GM23338 (cell line): ENCODE measurements around the gene TENT4A. TPM values are rescaled to one million over a fixed set of nuclear protein-coding genes. Genes with fewer than 3 reads are reported as not detected.

Experiments used
- ATAC-seq: fragments of 200-7000 bp; cut with Tn5 transposase; 3 replicates; pipeline ENCODE4 v1.9.1; 2020
- DNase-seq: peaks from one replicate; pipeline ENCODE4 v3.0.0-alpha.2; 2015; ENCODE audit warnings: low spot score
- H2AFZ ChIP-seq: fragments of 200-600 bp; sonication (generic); 2 replicates; pipeline ENCODE4 v1.8.0; 2016; ENCODE audit warnings: antibody characterized with exemption, mild to moderate bottlenecking, moderate library complexity
- H3F3A ChIP-seq: fragments of 200-600 bp; sonication (generic); replicated peaks from 2 replicates; pipeline ENCODE4 v1.8.0; 2017; ENCODE audit warnings: antibody characterized with exemption, mixed run types, low read depth
- H3K27ac ChIP-seq: fragments of 200-600 bp; sonication (generic); 2 replicates; pipeline ENCODE4 v1.6.1; 2016; ENCODE audit warnings: low read depth
- H3K27me3 ChIP-seq: fragments of 200-600 bp; sonication (generic); 2 replicates; pipeline ENCODE4 v1.8.0; 2016; ENCODE audit warnings: mild to moderate bottlenecking, mixed run types, moderate library complexity; ENCODE audit not compliant: insufficient read depth
- H3K36me3 ChIP-seq: fragments of 200-600 bp; sonication (generic); 2 replicates; pipeline ENCODE4 v1.8.0; 2016; ENCODE audit warnings: mild to moderate bottlenecking; ENCODE audit not compliant: insufficient read depth
- H3K4me1 ChIP-seq: fragments of 200-600 bp; sonication (generic); 2 replicates; pipeline ENCODE4 v1.8.0; 2016; ENCODE audit warnings: mild to moderate bottlenecking, moderate library complexity; ENCODE audit not compliant: insufficient read depth
- H3K4me2 ChIP-seq: fragments of 200-600 bp; sonication (generic); 2 replicates; pipeline ENCODE4 v1.7.1; 2017; ENCODE audit warnings: mixed run types
- H3K4me3 ChIP-seq: fragments of 200-600 bp; sonication (generic); 2 replicates; pipeline ENCODE4 v1.6.1; 2016; ENCODE audit warnings: mixed run types
- H3K79me2 ChIP-seq: fragments of 200-600 bp; sonication (generic); replicated peaks from 2 replicates; pipeline ENCODE4 v1.8.0; 2017; ENCODE audit warnings: mild to moderate bottlenecking; ENCODE audit not compliant: insufficient read depth
- H3K9me2 ChIP-seq: fragments of 200-600 bp; sonication (generic); 2 replicates; pipeline ENCODE4 v1.8.0; 2017; ENCODE audit not compliant: insufficient read depth
- H4K20me1 ChIP-seq: fragments of 200-600 bp; sonication (generic); replicated peaks from 2 replicates; pipeline ENCODE4 v1.8.0; 2017; ENCODE audit warnings: mild to moderate bottlenecking; ENCODE audit not compliant: insufficient read depth
- H3K27ac Mint-ChIP-seq: 2 replicates; pipeline ENCODE4 v1.8.0; 2020; ENCODE audit warnings: inconsistent platforms, mild to moderate bottlenecking, moderate library complexity, mixed read lengths
- H3K27me3 Mint-ChIP-seq: 3 replicates; pipeline ENCODE4 v1.8.0; 2022; ENCODE audit warnings: low read depth, mild to moderate bottlenecking, moderate library complexity, mixed read lengths, inconsistent platforms; ENCODE audit not compliant: insufficient read depth, poor library complexity
- H3K36me3 Mint-ChIP-seq: 3 replicates; pipeline ENCODE4 v1.8.0; 2021; ENCODE audit warnings: low read depth, mild to moderate bottlenecking, inconsistent platforms, moderate library complexity, mixed read lengths
- H3K4me1 Mint-ChIP-seq: 3 replicates; pipeline ENCODE4 v1.8.0; 2020; ENCODE audit warnings: mild to moderate bottlenecking, inconsistent platforms, mixed read lengths
- H3K4me3 Mint-ChIP-seq: 3 replicates; pipeline ENCODE4 v1.8.0; 2021; ENCODE audit warnings: moderate library complexity, mild to moderate bottlenecking, inconsistent platforms, mixed read lengths
- H3K9me3 Mint-ChIP-seq: 3 replicates; pipeline ENCODE4 v1.8.0; 2020; ENCODE audit warnings: moderate library complexity, mild to moderate bottlenecking, inconsistent platforms, mixed read lengths
- CREB1 ChIP-seq: fragments of 250-450 bp; sonication (Bioruptor Pico); IDR thresholded peaks from 2 replicates; pipeline ENCODE4 v1.5.0; 2020; ENCODE audit warnings: low read depth, mild to moderate bottlenecking, moderate library complexity
- EZH2 ChIP-seq: fragments of 200-600 bp; sonication (generic); IDR thresholded peaks from one replicate; pipeline ENCODE4 v1.8.0; 2017; ENCODE audit warnings: antibody characterized with exemption, mild to moderate bottlenecking, low read depth; ENCODE audit not compliant: unreplicated experiment
- EZH2phosphoT487 ChIP-seq: fragments of 200-600 bp; sonication (generic); IDR thresholded peaks from one replicate; pipeline ENCODE4 v1.8.1; 2018; ENCODE audit warnings: antibody characterized with exemption; ENCODE audit not compliant: unreplicated experiment
- JUNB ChIP-seq: IDR thresholded peaks from one replicate; pipeline ENCODE4 v1.6.1; 2016; ENCODE audit warnings: antibody characterized with exemption; ENCODE audit not compliant: unreplicated experiment
- NANOG ChIP-seq: IDR thresholded peaks from 2 replicates; pipeline ENCODE4 v1.6.1; 2016; ENCODE audit warnings: antibody characterized with exemption, borderline replicate concordance
- POLR2AphosphoS5 ChIP-seq: IDR thresholded peaks from 2 replicates; pipeline ENCODE4 v1.6.1; 2016; ENCODE audit warnings: antibody characterized with exemption, low read depth
- STAT1 ChIP-seq: IDR thresholded peaks from one replicate; pipeline ENCODE4 v1.6.1; 2016; ENCODE audit warnings: antibody characterized with exemption; ENCODE audit not compliant: unreplicated experiment
- ZNF114 ChIP-seq: fragments of 250-450 bp; sonication (Bioruptor Pico); IDR thresholded peaks from 2 replicates; pipeline ENCODE4 v1.5.0; 2020; ENCODE audit warnings: mild to moderate bottlenecking, moderate library complexity
- ZNF331 ChIP-seq: fragments of 250-450 bp; sonication (Bioruptor Pico); IDR thresholded peaks from 2 replicates; pipeline ENCODE4 v1.5.0; 2020; ENCODE audit warnings: low read depth, mild to moderate bottlenecking, moderate library complexity
- polyA plus RNA-seq: library from polyadenylated mRNA; unstranded; fragments of >200 nt; fragmentation: Nextera tagmentation; extraction: Ambion mirVana; gene quantifications from 2 replicates; pipeline ENCODE4 v1.2.1, GENCODE V29; 2016
- total RNA-seq: library from RNA; depleted of rRNA; stranded (reverse); fragments of >200 nt; shearing (Covaris generic); gene quantifications from 2 replicates; pipeline ENCODE4 v1.2.3, GENCODE V29; 2014
- TF ChIP-seq, protein P1 (sequence below): fragments of 250-450 bp; sonication (Bioruptor Pico); IDR thresholded peaks from 2 replicates; pipeline ENCODE4 v1.5.0; 2020; ENCODE audit warnings: mild to moderate bottlenecking, moderate library complexity
- TF ChIP-seq, protein P2 (sequence below), 2 experiments: fragments of 200-600 bp in 1 of 2; sonication (generic) in 1 of 2; conservative IDR thresholded peaks; 2 replicates each; pipeline versions ENCODE4 v1.5.1 to v1.6.1; 2016 to 2017; ENCODE audit warnings: antibody characterized with exemption in 2 of 2, low read depth in 2 of 2, mild to moderate bottlenecking in 2 of 2, moderate library complexity in 1 of 2
- TF ChIP-seq, protein P3 (sequence below): IDR thresholded peaks from 2 replicates; pipeline ENCODE4 v1.6.1; 2016; ENCODE audit warnings: antibody characterized with exemption

Gene TENT4A
- total and polyA plus RNA-seq, 2 experiments from 2014 or later = 5.3 to 24.0 TPM

GRCh38 chr5:6710070-6710469 lies 3.2 kb upstream of the TENT4A start:
- Histone ChIP-seq H3K27ac (no peak overlapping the region), H3K79me2 (peaks cover 5% of the 10 kb centered on the region)
- H3K9me3 Mint-ChIP-seq = no peaks in the 10 kb centered on the region; the same call in 1 of the 3 replicates

GRCh38 chr5:6710551-6711318 lies 2.5 kb upstream of the TENT4A start:
- Histone ChIP-seq H2AFZ (no peak overlapping the region), H3K4me1 (peaks cover 10% of the 10 kb centered on the region), H4K20me1 (peaks cover 11% of the 10 kb centered on the region), H3K36me3 (no peaks in the 10 kb centered on the region), H3K4me2 (no peak overlapping the region), H3K4me3 (no peak overlapping the region), H3F3A (0 out of 2 replicates have a peak, but pooled peaks cover 6% of the 10 kb centered on the region), H3K27me3 (peaks cover 10% of the 10 kb centered on the region; the same call in 1 of the 2 replicates), H3K9me2 (no peaks in the 10 kb centered on the region), H3K79me2 (peaks cover 12% of the 10 kb centered on the region), H3K27ac (no peak overlapping the region)
- no peaks in the 10 kb centered on the region; the same call in 1 of the 3 replicates for H3K9me3 Mint-ChIP-seq
- peaks cover 19% of the 10 kb centered on the region for H3K4me1 Mint-ChIP-seq
- no peak for TF ChIP-seq CREB1 (CRISPR knock-in tag)
- TF ChIP-seq, protein P1, sequence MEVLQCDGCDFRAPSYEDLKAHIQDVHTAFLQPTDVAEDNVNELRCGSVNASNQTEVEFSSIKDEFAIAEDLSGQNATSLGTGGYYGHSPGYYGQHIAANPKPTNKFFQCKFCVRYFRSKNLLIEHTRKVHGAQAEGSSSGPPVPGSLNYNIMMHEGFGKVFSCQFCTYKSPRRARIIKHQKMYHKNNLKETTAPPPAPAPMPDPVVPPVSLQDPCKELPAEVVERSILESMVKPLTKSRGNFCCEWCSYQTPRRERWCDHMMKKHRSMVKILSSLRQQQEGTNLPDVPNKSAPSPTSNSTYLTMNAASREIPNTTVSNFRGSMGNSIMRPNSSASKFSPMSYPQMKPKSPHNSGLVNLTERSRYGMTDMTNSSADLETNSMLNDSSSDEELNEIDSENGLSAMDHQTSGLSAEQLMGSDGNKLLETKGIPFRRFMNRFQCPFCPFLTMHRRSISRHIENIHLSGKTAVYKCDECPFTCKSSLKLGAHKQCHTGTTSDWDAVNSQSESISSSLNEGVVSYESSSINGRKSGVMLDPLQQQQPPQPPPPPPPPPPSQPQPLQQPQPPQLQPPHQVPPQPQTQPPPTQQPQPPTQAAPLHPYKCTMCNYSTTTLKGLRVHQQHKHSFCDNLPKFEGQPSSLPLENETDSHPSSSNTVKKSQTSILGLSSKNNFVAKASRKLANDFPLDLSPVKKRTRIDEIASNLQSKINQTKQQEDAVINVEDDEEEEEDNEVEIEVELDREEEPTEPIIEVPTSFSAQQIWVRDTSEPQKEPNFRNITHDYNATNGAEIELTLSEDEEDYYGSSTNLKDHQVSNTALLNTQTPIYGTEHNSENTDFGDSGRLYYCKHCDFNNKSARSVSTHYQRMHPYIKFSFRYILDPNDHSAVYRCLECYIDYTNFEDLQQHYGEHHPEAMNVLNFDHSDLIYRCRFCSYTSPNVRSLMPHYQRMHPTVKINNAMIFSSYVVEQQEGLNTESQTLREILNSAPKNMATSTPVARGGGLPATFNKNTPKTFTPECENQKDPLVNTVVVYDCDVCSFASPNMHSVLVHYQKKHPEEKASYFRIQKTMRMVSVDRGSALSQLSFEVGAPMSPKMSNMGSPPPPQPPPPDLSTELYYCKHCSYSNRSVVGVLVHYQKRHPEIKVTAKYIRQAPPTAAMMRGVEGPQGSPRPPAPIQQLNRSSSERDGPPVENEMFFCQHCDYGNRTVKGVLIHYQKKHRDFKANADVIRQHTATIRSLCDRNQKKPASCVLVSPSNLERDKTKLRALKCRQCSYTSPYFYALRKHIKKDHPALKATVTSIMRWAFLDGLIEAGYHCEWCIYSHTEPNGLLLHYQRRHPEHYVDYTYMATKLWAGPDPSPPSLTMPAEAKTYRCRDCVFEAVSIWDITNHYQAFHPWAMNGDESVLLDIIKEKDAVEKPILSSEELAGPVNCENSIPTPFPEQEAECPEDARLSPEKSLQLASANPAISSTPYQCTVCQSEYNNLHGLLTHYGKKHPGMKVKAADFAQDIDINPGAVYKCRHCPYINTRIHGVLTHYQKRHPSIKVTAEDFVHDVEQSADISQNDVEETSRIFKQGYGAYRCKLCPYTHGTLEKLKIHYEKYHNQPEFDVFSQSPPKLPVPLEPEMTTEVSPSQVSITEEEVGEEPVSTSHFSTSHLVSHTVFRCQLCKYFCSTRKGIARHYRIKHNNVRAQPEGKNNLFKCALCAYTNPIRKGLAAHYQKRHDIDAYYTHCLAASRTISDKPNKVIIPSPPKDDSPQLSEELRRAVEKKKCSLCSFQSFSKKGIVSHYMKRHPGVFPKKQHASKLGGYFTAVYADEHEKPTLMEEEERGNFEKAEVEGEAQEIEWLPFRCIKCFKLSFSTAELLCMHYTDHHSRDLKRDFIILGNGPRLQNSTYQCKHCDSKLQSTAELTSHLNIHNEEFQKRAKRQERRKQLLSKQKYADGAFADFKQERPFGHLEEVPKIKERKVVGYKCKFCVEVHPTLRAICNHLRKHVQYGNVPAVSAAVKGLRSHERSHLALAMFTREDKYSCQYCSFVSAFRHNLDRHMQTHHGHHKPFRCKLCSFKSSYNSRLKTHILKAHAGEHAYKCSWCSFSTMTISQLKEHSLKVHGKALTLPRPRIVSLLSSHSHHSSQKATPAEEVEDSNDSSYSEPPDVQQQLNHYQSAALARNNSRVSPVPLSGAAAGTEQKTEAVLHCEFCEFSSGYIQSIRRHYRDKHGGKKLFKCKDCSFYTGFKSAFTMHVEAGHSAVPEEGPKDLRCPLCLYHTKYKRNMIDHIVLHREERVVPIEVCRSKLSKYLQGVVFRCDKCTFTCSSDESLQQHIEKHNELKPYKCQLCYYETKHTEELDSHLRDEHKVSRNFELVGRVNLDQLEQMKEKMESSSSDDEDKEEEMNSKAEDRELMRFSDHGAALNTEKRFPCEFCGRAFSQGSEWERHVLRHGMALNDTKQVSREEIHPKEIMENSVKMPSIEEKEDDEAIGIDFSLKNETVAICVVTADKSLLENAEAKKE (CRISPR knock-in tag) = no peak
- TF ChIP-seq NANOG = no peak
- TF ChIP-seq EZH2phosphoT487 = no peak
- TF ChIP-seq EZH2 = no peak
- TF ChIP-seq STAT1 = no peak
- peaks cover 12% of the 10 kb centered on the region for H3K27me3 Mint-ChIP-seq
- H3K36me3 Mint-ChIP-seq = no peaks in the 10 kb centered on the region; the same call in 2 of the 3 replicates
- DNase-seq (no peak), ATAC-seq (no peak)
- no peak overlapping the region for H3K27ac Mint-ChIP-seq
- H3K4me3 Mint-ChIP-seq = peak overlapping the region; percentile 5

More at GRCh38 chr5:6710070-6710469, 3.2 kb upstream of the TENT4A start:
- Mint-ChIP-seq H3K4me3 (no peak overlapping the region; the same call in 2 of the 3 replicates), H3K4me1 (peaks cover 13% of the 10 kb centered on the region), H3K27me3 (peaks cover 12% of the 10 kb centered on the region), H3K36me3 (no peaks in the 10 kb centered on the region; the same call in 2 of the 3 replicates), H3K27ac (no peak overlapping the region)
- Histone ChIP-seq H3F3A (0 out of 2 replicates have a peak, but pooled peaks cover 6% of the 10 kb centered on the region), H3K4me3 (no peak overlapping the region), H3K4me2 (no peak overlapping the region), H3K27me3 (peaks cover 10% of the 10 kb centered on the region; the same call in 1 of the 2 replicates), H3K4me1 (peaks cover 3% of the 10 kb centered on the region), H3K36me3 (no peaks in the 10 kb centered on the region), H3K9me2 (no peaks in the 10 kb centered on the region), H4K20me1 (peaks cover 5% of the 10 kb centered on the region), H2AFZ (no peak overlapping the region)
- ATAC-seq (no peak), DNase-seq (no peak)
- TF ChIP-seq, protein P2, sequence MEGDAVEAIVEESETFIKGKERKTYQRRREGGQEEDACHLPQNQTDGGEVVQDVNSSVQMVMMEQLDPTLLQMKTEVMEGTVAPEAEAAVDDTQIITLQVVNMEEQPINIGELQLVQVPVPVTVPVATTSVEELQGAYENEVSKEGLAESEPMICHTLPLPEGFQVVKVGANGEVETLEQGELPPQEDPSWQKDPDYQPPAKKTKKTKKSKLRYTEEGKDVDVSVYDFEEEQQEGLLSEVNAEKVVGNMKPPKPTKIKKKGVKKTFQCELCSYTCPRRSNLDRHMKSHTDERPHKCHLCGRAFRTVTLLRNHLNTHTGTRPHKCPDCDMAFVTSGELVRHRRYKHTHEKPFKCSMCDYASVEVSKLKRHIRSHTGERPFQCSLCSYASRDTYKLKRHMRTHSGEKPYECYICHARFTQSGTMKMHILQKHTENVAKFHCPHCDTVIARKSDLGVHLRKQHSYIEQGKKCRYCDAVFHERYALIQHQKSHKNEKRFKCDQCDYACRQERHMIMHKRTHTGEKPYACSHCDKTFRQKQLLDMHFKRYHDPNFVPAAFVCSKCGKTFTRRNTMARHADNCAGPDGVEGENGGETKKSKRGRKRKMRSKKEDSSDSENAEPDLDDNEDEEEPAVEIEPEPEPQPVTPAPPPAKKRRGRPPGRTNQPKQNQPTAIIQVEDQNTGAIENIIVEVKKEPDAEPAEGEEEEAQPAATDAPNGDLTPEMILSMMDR (conservative IDR thresholded peaks at IDR 0.05; ENCODE audit: low read depth in 2 of 2) = no peak
- TF ChIP-seq, protein P3, sequence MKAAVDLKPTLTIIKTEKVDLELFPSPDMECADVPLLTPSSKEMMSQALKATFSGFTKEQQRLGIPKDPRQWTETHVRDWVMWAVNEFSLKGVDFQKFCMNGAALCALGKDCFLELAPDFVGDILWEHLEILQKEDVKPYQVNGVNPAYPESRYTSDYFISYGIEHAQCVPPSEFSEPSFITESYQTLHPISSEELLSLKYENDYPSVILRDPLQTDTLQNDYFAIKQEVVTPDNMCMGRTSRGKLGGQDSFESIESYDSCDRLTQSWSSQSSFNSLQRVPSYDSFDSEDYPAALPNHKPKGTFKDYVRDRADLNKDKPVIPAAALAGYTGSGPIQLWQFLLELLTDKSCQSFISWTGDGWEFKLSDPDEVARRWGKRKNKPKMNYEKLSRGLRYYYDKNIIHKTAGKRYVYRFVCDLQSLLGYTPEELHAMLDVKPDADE = no peak
- TF ChIP-seq ZNF114 (CRISPR knock-in tag) = no peak
- no peak for TF ChIP-seq NANOG
- TF ChIP-seq ZNF331 (CRISPR knock-in tag) = no peak
- no peak for TF ChIP-seq POLR2AphosphoS5
- TF ChIP-seq EZH2phosphoT487 = no peak
- TF ChIP-seq JUNB = no peak
